Upper lobe of left lung (tissue), 6 donors: Measurements from ENCODE around the gene DIP2C. TPM values are rescaled to one million over a fixed set of nuclear protein-coding genes. Genes with fewer than 3 reads are reported as not detected.

Experiments used
- ATAC-seq, 2 donors: fragments of 200-7000 bp; cut with Tn5 transposase; one replicate each; pipeline ENCODE4 v1.9.1; 2022; ENCODE audit warnings: mild to moderate bottlenecking in 2 of 2, moderate library complexity in 2 of 2; ENCODE audit not compliant: low FRiP score in 2 of 2
- DNase-seq, 2 donors: peaks; one replicate each; pipeline ENCODE4 v3.0.0-alpha.2; 2019 to 2020
- H3K27ac ChIP-seq, 4 donors: fragments of 200-600 bp; sonication (generic); one replicate each; pipeline ENCODE4 v1.5.1; 2016 to 2019
- H3K27me3 ChIP-seq, 4 donors: fragments of 200-600 bp; sonication (generic); one replicate each; pipeline ENCODE4 v1.5.1; 2017 to 2019
- H3K36me3 ChIP-seq, 4 donors: fragments of 200-600 bp; sonication (generic); one replicate each; pipeline ENCODE4 v1.5.1; 2016 to 2019
- H3K4me1 ChIP-seq, 4 donors: fragments of 200-600 bp; sonication (generic); one replicate each; pipeline ENCODE4 v1.5.1; 2018 to 2019
- H3K4me3 ChIP-seq, 4 donors: fragments of 200-600 bp; sonication (generic); one replicate each; pipeline ENCODE4 v1.5.1; 2017 to 2019; ENCODE audit warnings: mild to moderate bottlenecking in 2 of 4, moderate library complexity in 1 of 4
- H3K9me3 ChIP-seq, 4 donors: fragments of 200-600 bp; sonication (generic); one replicate each; pipeline ENCODE4 v1.5.1; 2018 to 2019
- EP300 ChIP-seq, 4 donors: sonication (generic); formaldehyde crosslinking; IDR thresholded peaks; one replicate each; pipeline ENCODE4 v1.5.1; 2017; ENCODE audit warnings: antibody characterized with exemption in 4 of 4, control low read depth in 2 of 4
- POLR2A ChIP-seq, 4 donors: fragments of 450-650 bp; IDR thresholded peaks; one replicate each; pipeline ENCODE4 v1.5.1; 2016 to 2017; ENCODE audit warnings: antibody characterized with exemption in 4 of 4, mild to moderate bottlenecking in 2 of 4
- POLR2AphosphoS5 ChIP-seq, 2 donors: sonication (generic); formaldehyde crosslinking; IDR thresholded peaks; one replicate each; pipeline ENCODE4 v1.5.1; 2017; ENCODE audit warnings: antibody characterized with exemption in 2 of 2
- whole genome bisulfite sequencing, 2 donors: methylation state at CpG; one replicate each; pipeline ENCODE4 v1.1.5; 2017 to 2018; 5-methylcytosine and 5-hydroxymethylcytosine counted together
- total RNA-seq, 6 donors: library from RNA; depleted of rRNA in 4 of 6; stranded (reverse); fragments of >200 nt in 4 of 6; gene quantifications; one replicate each; pipeline versions ENCODE4 v1.1.0 to v1.2.1, GENCODE V29; 2016 to 2021
- TF ChIP-seq, protein P1 (sequence below), 6 experiments: fragments of 450-650 bp in 4 of 6; fragments of 200-600 bp in 2 of 6; sonication (generic) in 2 of 6; IDR thresholded peaks; one replicate each; pipeline ENCODE4 v1.5.1; 2016 to 2019; ENCODE audit warnings: antibody characterized with exemption in 6 of 6
- donor health status: DM: no; HTN: no; CAD: no; lungs with moderate emphysema.
- donor health status: DM: no; HTN: yes; CAD: no; lungs with severe emphysema.

The DIP2C gene
- total RNA-seq, 6 donors from 2014 or later = 11.6 to 32.5 (median 14.7) TPM

DNA sequence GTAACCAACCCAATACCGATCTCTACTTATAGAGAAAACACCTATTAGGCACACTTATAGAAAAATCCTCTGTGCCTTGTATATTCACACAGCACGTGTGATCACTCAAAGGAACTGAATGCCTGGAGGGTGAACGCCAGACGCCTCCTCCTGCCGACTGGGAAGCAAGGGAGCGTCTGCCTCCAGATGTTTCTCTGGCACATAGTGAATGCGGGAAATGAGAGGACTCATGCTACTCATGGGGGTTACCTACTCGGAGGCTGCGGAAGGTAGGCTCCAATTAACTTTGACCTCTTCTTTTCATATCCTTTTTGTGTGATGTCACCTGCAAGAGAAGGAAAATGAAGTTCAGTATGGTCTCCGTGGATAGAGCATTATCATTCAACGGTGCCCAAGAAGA is 203.3 kb downstream of the DIP2C start:
- H3K4me1 ChIP-seq = peaks cover 0 to 10% (median 2%) of the 10 kb centered on the region in 4 donors
- TF ChIP-seq EP300 (IDR thresholded peaks at IDR 0.05) (no peak), POLR2A (IDR thresholded peaks at IDR 0.05) (no peak), POLR2AphosphoS5 (IDR thresholded peaks at IDR 0.05) (no peak)
- TF ChIP-seq, protein P1, sequence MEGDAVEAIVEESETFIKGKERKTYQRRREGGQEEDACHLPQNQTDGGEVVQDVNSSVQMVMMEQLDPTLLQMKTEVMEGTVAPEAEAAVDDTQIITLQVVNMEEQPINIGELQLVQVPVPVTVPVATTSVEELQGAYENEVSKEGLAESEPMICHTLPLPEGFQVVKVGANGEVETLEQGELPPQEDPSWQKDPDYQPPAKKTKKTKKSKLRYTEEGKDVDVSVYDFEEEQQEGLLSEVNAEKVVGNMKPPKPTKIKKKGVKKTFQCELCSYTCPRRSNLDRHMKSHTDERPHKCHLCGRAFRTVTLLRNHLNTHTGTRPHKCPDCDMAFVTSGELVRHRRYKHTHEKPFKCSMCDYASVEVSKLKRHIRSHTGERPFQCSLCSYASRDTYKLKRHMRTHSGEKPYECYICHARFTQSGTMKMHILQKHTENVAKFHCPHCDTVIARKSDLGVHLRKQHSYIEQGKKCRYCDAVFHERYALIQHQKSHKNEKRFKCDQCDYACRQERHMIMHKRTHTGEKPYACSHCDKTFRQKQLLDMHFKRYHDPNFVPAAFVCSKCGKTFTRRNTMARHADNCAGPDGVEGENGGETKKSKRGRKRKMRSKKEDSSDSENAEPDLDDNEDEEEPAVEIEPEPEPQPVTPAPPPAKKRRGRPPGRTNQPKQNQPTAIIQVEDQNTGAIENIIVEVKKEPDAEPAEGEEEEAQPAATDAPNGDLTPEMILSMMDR (IDR thresholded peaks at IDR 0.05) = no peak
- H3K9me3 ChIP-seq = no peaks in the 10 kb centered on the region
- ATAC-seq = no peak
- peaks cover 0 to 5% (median 0%) of the 10 kb centered on the region in 4 donors for H3K36me3 ChIP-seq
- no peak overlapping the region for H3K27ac ChIP-seq
- no peaks in the 10 kb centered on the region for H3K27me3 ChIP-seq
- 73 to 74% methylated on average over 11 of the region's 11 CpGs for WGBS, 2 donors
- DNase-seq = no peak
- no peak overlapping the region for H3K4me3 ChIP-seq

GRCh38 chr10:485776-486175 is 203.7 kb downstream of the DIP2C start:
- DNase-seq (no peak), ATAC-seq (no peak)
- H3K9me3 ChIP-seq = no peaks in the 10 kb centered on the region
- no peak overlapping the region for H3K27ac ChIP-seq
- peaks cover 0 to 10% (median 2%) of the 10 kb centered on the region in 4 donors for H3K4me1 ChIP-seq
- no peak overlapping the region for H3K4me3 ChIP-seq
- TF ChIP-seq POLR2A (IDR thresholded peaks at IDR 0.05) (no peak), POLR2AphosphoS5 (IDR thresholded peaks at IDR 0.05) (no peak), EP300 (IDR thresholded peaks at IDR 0.05) (no peak)
- TF ChIP-seq, protein P1 (IDR thresholded peaks at IDR 0.05) = no peak
- H3K27me3 ChIP-seq = no peaks in the 10 kb centered on the region
- WGBS, 2 donors = 65 to 77% methylated on average over 5 to 7 of the region's 7 CpGs
- H3K36me3 ChIP-seq = peaks cover 0 to 5% (median 0%) of the 10 kb centered on the region in 4 donors

DNA sequence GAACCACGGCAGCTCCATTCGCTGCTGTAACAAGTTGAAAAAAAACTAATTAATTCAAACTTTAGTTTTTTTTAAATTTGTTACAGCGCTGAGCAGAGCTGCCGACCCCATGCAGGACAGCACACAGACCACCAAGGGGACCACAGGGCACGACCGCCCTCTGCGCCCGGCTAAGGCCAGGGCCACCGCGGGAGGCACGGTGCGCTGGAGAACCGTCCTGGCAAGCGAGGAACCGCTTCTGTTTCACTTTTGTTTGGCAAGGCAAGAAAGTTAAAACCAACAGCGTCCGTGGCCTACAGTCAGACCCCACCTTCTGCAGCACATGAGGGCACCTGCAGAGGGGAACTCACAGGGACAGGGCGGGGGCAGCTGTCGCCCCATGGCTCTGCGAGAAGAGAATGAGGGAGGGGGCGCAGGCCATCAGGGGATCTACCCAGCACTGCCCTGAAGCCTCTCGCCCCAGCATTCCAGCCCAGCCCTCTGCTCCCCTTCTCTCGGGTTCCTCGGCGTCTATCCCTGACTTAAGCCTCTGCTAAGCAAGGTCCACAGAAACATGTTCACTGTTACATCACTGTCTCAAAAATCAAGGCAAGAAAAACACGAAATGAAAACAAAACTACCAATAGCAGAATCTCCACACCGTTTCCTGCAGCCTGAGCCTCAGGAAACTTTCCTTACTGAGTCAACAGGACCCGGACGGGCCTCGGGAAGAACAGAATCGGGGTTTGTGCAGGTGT is 204.4 kb downstream of the DIP2C start:
- peak overlapping the region; percentile 62 to 75 (median 68) for H3K27ac ChIP-seq
- no peaks in the 10 kb centered on the region for H3K27me3 ChIP-seq
- H3K4me1 ChIP-seq = peaks cover 0 to 10% (median 2%) of the 10 kb centered on the region in 4 donors
- peaks cover 0 to 5% (median 0%) of the 10 kb centered on the region in 4 donors for H3K36me3 ChIP-seq
- WGBS, 2 donors = 64 to 67% methylated on average over 31 of the region's 31 CpGs
- TF ChIP-seq POLR2AphosphoS5 (IDR thresholded peaks at IDR 0.05) = no peak
- no peak for TF ChIP-seq POLR2A (IDR thresholded peaks at IDR 0.05)
- TF ChIP-seq, protein P1 (IDR thresholded peaks at IDR 0.05) = no peak
- TF ChIP-seq EP300 (IDR thresholded peaks at IDR 0.05) = no peak
- ATAC-seq = peak; percentile 17 to 39
- H3K9me3 ChIP-seq = no peaks in the 10 kb centered on the region
- H3K4me3 ChIP-seq = peak overlapping the region; percentile 24 to 48 (median 40)
- no peak for DNase-seq

GRCh38 chr10:484441-484924 is 205.0 kb downstream of the DIP2C start:
- peaks cover 0 to 10% (median 2%) of the 10 kb centered on the region in 4 donors for H3K4me1 ChIP-seq
- ATAC-seq (peak; percentile 27 to 80), DNase-seq (no peak)
- no peaks in the 10 kb centered on the region for H3K9me3 ChIP-seq
- H3K36me3 ChIP-seq = peaks cover 0 to 5% (median 0%) of the 10 kb centered on the region in 4 donors
- TF ChIP-seq, protein P1 (IDR thresholded peaks at IDR 0.05) = no peak
- no peak for TF ChIP-seq POLR2A (IDR thresholded peaks at IDR 0.05)
- no peak for TF ChIP-seq POLR2AphosphoS5 (IDR thresholded peaks at IDR 0.05)
- no peak for TF ChIP-seq EP300 (IDR thresholded peaks at IDR 0.05)
- no peaks in the 10 kb centered on the region for H3K27me3 ChIP-seq
- peak overlapping the region; percentile 62 to 75 (median 68) for H3K27ac ChIP-seq
- H3K4me3 ChIP-seq = peak overlapping the region; percentile 24 to 48 (median 40)
- WGBS, 2 donors = 61 to 63% methylated on average over 24 of the region's 24 CpGs
